Activated CD4-positive, alpha-beta T cell treated with anti-CD3 and anti-CD28 coated beads, Interleukin-2, amount 50 U/mL, for 1 hour (primary cell): ENCODE results near the gene ACTR3C.
"Not testable (repeated sequence)": the region's sequence is repeated elsewhere in the genome, so short reads cannot be mapped to it uniquely, and the experiment has no call there.

Source experiments
- DNase-seq: peaks from one replicate; pipeline ENCODE4 v3.0.0-alpha.2; 2020

Gene ACTR3C

GRCh38 chr7:150271898-150272297 lies 51.4 kb downstream of the ACTR3C start:
- DNase-seq, result not testable (repeated sequence)

GRCh38 chr7:150270101-150270824 lies 53.1 kb downstream of the ACTR3C start:
- DNase-seq, result not testable (repeated sequence)

GRCh38 chr7:150268798-150269197 lies 54.5 kb downstream of the ACTR3C start:
- DNase-seq, result not testable (repeated sequence)

GRCh38 chr7:150268287-150268686 lies 55.1 kb downstream of the ACTR3C start:
- DNase-seq, result not testable (repeated sequence)

GRCh38 chr7:150266953-150267665 lies 56.2 kb downstream of the ACTR3C start:
- not testable (repeated sequence) for DNase-seq

- DNase-seq, result not testable (repeated sequence)
Observed at GRCh38 chr7:150262656-150263055, 60.7 kb downstream of the ACTR3C start.

- not testable (repeated sequence) for DNase-seq
Observed at GRCh38 chr7:150247745-150248144, 75.6 kb downstream of the ACTR3C start.

GRCh38 chr7:150245208-150245607 lies 78.1 kb downstream of the ACTR3C start:
- DNase-seq, result not testable (repeated sequence)

GRCh38 chr7:150242935-150243334 lies 80.4 kb downstream of the ACTR3C start:
- DNase-seq, result not testable (repeated sequence)

- DNase-seq, result not testable (repeated sequence)
Observed at GRCh38 chr7:150225444-150225843, 97.9 kb downstream of the ACTR3C start.

GRCh38 chr7:150222083-150222972 lies 101.0 kb downstream of the ACTR3C start:
- DNase-seq, result not testable (repeated sequence)

GRCh38 chr7:150220673-150221181 lies 102.6 kb downstream of the ACTR3C start:
- DNase-seq, result not testable (repeated sequence)

- DNase-seq, result not testable (repeated sequence)
Observed at GRCh38 chr7:150219941-150220658, 103.2 kb downstream of the ACTR3C start.

- DNase-seq, result not testable (repeated sequence)
Observed at GRCh38 chr7:150206848-150207247, 116.5 kb downstream of the ACTR3C start.

- DNase-seq, result not testable (repeated sequence)
Observed at GRCh38 chr7:150205866-150206265, 117.5 kb downstream of the ACTR3C start.

GRCh38 chr7:150204577-150204976 lies 118.8 kb downstream of the ACTR3C start:
- DNase-seq, result not testable (repeated sequence)

GRCh38 chr7:150202894-150203293 lies 120.5 kb downstream of the ACTR3C start:
- not testable (repeated sequence) for DNase-seq
